GM10266 (cell line): ENCODE results near the gene ARF4.
"Not testable (repeated sequence)": the region's sequence is repeated elsewhere in the genome, so short reads cannot be mapped to it uniquely, and the experiment has no call there.

ENCODE experiments used
- DNase-seq: peaks from one replicate; pipeline ENCODE4 v3.0.0; 2012; ENCODE audit errors: extremely low spot score
- CTCF ChIP-seq: IDR thresholded peaks from 2 replicates; pipeline ENCODE4 v1.5.1; 2012; ENCODE audit warnings: mild to moderate bottlenecking, low read depth; ENCODE audit not compliant: control insufficient read depth, insufficient read depth; ENCODE audit errors: missing control alignments

Gene ARF4

GRCh38 chr3:57597127-57597923 is at the start of gene ARF4:
Gene ARF4 (minus strand): TSS chr3:57597344. CDS start chr3:57597140, 204 bp downstream.
- TF ChIP-seq CTCF: peak; percentile 41
- DNase-seq: peak; percentile 95

- DNase-seq: peak; percentile 23
- TF ChIP-seq CTCF: peak; percentile 25
Measured at GRCh38 chr3:57646723-57647122, 49.6 kb upstream of the ARF4 start.

- TF ChIP-seq CTCF: no peak
Measured at GRCh38 chr3:57644740-57645139, 47.6 kb upstream of the ARF4 start.

GRCh38 chr3:57637391-57637790 is 40.2 kb upstream of the ARF4 start:
- DNase-seq: no peak
- TF ChIP-seq CTCF: no peak

More at GRCh38 chr3:57644740-57645139, 47.6 kb upstream of the ARF4 start:
- DNase-seq: no peak

- DNase-seq: not testable (repeated sequence)
Measured at GRCh38 chr3:57634259-57634658, 37.1 kb upstream of the ARF4 start.

- no peak for TF ChIP-seq CTCF
- DNase-seq: no peak
Measured at GRCh38 chr3:57627976-57628375, 30.8 kb upstream of the ARF4 start.

- TF ChIP-seq CTCF: no peak
- no peak for DNase-seq
Measured at GRCh38 chr3:57624801-57625200, 27.7 kb upstream of the ARF4 start.
